Measurements from ENCODE around the gene C19orf18. TPM values are rescaled to one million over a fixed set of nuclear protein-coding genes. Genes with fewer than 3 reads are reported as not detected.

C19orf18 gene
- total RNA-seq, 1 experiment from 2014 or later = 0.45 TPM

DNA sequence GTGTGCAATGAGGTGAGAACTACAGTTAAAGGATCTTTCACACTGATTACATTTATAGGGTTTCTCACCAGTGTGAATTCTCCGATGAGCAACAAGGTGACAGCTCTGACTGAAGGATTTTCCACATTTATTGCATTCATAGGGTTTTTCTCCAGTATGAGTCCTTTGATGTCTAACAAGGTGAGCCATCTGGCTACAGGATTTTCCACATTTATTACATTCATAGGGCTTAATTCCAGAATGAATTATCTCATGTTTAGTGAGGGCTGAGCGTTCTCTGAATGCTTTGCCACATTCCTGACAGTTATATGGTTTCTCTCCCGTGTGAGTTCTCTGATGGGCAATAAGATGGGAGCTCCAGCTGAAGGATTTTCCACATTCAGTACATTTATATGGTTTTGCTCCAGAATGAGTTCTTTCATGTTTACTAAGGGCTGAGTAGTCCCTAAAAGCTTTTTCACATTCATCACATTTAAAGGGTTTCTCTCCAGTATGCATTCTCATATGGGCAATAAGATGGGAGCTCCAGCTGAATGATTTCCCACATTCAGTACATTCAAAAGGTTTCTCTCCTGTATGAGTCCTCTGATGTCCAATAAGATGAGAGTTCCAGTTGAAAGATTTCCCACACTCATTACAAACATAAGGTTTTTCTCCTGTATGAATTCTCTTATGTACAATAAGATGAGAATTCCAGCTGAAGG is 4.4 kb upstream of the C19orf18 start:
- DNase-seq = no peak
- H3K9me3 ChIP-seq = peaks cover 61% of the 10 kb centered on the region
- H3K4me3 ChIP-seq (ENCODE audit: low read depth, low read length) = no peak overlapping the region
- Mint-ChIP-seq H3K27me3 (ENCODE audit: insufficient read depth, unreplicated experiment) (no peaks in the 10 kb centered on the region), H3K4me1 (ENCODE audit: low read depth, unreplicated experiment) (no peaks in the 10 kb centered on the region), H3K36me3 (ENCODE audit: insufficient read depth, unreplicated experiment) (peaks cover 37% of the 10 kb centered on the region), H3K27ac (ENCODE audit: unreplicated experiment) (no peak overlapping the region), H3K9me3 (ENCODE audit: unreplicated experiment) (peaks cover 79% of the 10 kb centered on the region), H3K4me3 (ENCODE audit: unreplicated experiment) (no peak overlapping the region)
- ChIA-PET CTCF (no interaction called here), POLR2A (no interaction called here)
- H3K4me1 ChIP-seq = no peaks in the 10 kb centered on the region
- no TSS peak for BruUV-seq (replicated peaks)
- TF ChIP-seq, protein P1, sequence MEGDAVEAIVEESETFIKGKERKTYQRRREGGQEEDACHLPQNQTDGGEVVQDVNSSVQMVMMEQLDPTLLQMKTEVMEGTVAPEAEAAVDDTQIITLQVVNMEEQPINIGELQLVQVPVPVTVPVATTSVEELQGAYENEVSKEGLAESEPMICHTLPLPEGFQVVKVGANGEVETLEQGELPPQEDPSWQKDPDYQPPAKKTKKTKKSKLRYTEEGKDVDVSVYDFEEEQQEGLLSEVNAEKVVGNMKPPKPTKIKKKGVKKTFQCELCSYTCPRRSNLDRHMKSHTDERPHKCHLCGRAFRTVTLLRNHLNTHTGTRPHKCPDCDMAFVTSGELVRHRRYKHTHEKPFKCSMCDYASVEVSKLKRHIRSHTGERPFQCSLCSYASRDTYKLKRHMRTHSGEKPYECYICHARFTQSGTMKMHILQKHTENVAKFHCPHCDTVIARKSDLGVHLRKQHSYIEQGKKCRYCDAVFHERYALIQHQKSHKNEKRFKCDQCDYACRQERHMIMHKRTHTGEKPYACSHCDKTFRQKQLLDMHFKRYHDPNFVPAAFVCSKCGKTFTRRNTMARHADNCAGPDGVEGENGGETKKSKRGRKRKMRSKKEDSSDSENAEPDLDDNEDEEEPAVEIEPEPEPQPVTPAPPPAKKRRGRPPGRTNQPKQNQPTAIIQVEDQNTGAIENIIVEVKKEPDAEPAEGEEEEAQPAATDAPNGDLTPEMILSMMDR (IDR thresholded peaks at IDR 0.05; ENCODE audit: insufficient read depth in 1 of 2, low read depth in 1 of 2, low read length in 1 of 2, severe bottlenecking in 1 of 2, unreplicated experiment in 1 of 2) = no peak
- peaks cover 3% of the 10 kb centered on the region; the same call in 1 of the 2 replicates for H3K36me3 ChIP-seq (ENCODE audit: control insufficient read depth, insufficient read depth, low read length)
- intact Hi-C loops (cut with micrococcal nuclease; ENCODE audit: unreplicated experiment) = no loop called here
- no peaks in the 10 kb centered on the region for H3K27me3 ChIP-seq (replicated peaks; ENCODE audit: control insufficient read depth, insufficient read depth, low read length)

DNA sequence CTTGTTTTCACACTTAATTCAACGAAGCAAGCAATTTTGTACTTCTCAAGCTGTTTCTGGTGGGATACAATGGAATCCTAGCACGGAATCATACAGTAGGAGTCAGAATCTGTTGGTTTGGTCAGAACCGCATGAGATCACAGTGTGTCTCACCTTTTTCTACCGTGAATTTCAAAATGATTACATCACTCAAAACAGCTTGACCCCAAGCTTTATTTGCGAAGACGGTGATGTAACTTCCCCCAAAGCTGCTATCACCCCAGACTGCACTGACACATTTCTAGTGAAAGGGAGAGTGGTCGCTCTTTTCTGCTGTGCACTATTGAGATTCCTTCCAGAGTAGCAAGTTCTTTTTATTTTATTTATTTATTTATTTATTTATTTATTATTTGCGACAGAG is 9.6 kb downstream of the C19orf18 start:
- Histone ChIP-seq H3K9me3 (peaks cover 33% of the 10 kb centered on the region), H3K36me3 (ENCODE audit: control insufficient read depth, insufficient read depth, low read length) (no peaks in the 10 kb centered on the region), H3K4me3 (ENCODE audit: low read depth, low read length) (no peak overlapping the region), H3K27me3 (replicated peaks; ENCODE audit: control insufficient read depth, insufficient read depth, low read length) (no peaks in the 10 kb centered on the region), H3K4me1 (no peaks in the 10 kb centered on the region)
- DNase-seq = no peak
- intact Hi-C loops (cut with micrococcal nuclease; ENCODE audit: unreplicated experiment) = no loop called here
- no peak overlapping the region for H3K27ac Mint-ChIP-seq (ENCODE audit: unreplicated experiment)
- no peaks in the 10 kb centered on the region for H3K4me1 Mint-ChIP-seq (ENCODE audit: low read depth, unreplicated experiment)
- no peak overlapping the region for H3K4me3 Mint-ChIP-seq (ENCODE audit: unreplicated experiment)
- CTCF ChIA-PET = no interaction called here
- peaks cover 41% of the 10 kb centered on the region for H3K9me3 Mint-ChIP-seq (ENCODE audit: unreplicated experiment)
- H3K27me3 Mint-ChIP-seq (ENCODE audit: insufficient read depth, unreplicated experiment) = no peaks in the 10 kb centered on the region
- TF ChIP-seq, protein P1 (IDR thresholded peaks at IDR 0.05; ENCODE audit: insufficient read depth in 1 of 2, low read depth in 1 of 2, low read length in 1 of 2, severe bottlenecking in 1 of 2, unreplicated experiment in 1 of 2) = no peak
- no peaks in the 10 kb centered on the region for H3K36me3 Mint-ChIP-seq (ENCODE audit: insufficient read depth, unreplicated experiment)
- BruUV-seq (replicated peaks) = no TSS peak
- POLR2A ChIA-PET = no interaction called here

DNA sequence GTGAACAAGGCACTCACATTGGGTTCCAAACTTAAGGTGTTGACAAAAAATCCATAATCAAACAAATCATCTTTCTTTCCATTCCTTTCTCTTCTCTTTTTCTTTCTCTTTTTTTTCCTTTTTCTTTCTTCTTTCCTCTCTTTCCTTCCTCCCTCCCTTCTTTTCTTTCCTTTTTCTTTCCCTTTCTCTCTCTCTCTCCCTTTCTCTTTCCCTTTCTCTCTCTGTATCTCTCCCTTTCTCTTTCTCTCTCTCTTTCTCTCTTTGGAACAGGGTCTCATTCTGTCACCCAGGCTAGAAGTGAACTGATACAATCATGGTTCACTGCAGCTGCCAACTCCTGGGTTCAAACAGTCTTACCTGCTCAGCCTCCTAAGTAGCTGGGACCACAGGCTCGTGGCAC is 12.5 kb downstream of the C19orf18 start:
- H3K4me3 ChIP-seq (ENCODE audit: low read depth, low read length) = no peak overlapping the region
- BruUV-seq (replicated peaks) = no TSS peak
- no peak for DNase-seq
- no peaks in the 10 kb centered on the region for H3K36me3 ChIP-seq (ENCODE audit: control insufficient read depth, insufficient read depth, low read length)
- no peaks in the 10 kb centered on the region for H3K27me3 ChIP-seq (replicated peaks; ENCODE audit: control insufficient read depth, insufficient read depth, low read length)
- Mint-ChIP-seq H3K9me3 (ENCODE audit: unreplicated experiment) (peaks cover 28% of the 10 kb centered on the region), H3K36me3 (ENCODE audit: insufficient read depth, unreplicated experiment) (no peaks in the 10 kb centered on the region), H3K4me1 (ENCODE audit: low read depth, unreplicated experiment) (no peaks in the 10 kb centered on the region), H3K27ac (ENCODE audit: unreplicated experiment) (no peak overlapping the region), H3K4me3 (ENCODE audit: unreplicated experiment) (no peak overlapping the region), H3K27me3 (ENCODE audit: insufficient read depth, unreplicated experiment) (no peaks in the 10 kb centered on the region)
- POLR2A ChIA-PET = no interaction called here
- intact Hi-C loops (cut with micrococcal nuclease; ENCODE audit: unreplicated experiment) = no loop called here
- peaks cover 30% of the 10 kb centered on the region for H3K9me3 ChIP-seq
- no peaks in the 10 kb centered on the region for H3K4me1 ChIP-seq
- TF ChIP-seq, protein P1 (IDR thresholded peaks at IDR 0.05; ENCODE audit: insufficient read depth in 1 of 2, low read depth in 1 of 2, low read length in 1 of 2, severe bottlenecking in 1 of 2, unreplicated experiment in 1 of 2) = no peak
- CTCF ChIA-PET = no interaction called here

All from Caco-2 (cell line).